Measurements from ENCODE around the gene PTPN11.

DNA sequence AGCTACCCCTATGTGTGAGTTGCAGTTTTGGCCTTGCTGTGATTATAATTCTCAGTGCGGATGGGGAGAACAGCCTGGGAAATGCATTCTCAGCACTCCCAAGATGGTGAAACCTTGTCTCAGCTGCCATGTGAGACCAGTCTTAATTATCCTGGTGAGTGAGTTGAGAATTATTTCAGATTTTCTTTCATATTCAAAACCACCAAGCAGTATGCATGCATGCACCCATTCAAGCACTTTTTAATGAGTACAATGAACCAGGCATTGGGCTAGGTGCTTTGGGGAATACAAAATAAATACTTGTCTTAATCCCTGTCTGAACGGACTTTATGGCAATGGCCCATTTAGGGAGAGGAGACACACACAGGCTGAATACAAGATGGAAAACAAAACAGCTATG lies 94.7 kb downstream of the PTPN11 start:
- TF ChIP-seq, protein P1, sequence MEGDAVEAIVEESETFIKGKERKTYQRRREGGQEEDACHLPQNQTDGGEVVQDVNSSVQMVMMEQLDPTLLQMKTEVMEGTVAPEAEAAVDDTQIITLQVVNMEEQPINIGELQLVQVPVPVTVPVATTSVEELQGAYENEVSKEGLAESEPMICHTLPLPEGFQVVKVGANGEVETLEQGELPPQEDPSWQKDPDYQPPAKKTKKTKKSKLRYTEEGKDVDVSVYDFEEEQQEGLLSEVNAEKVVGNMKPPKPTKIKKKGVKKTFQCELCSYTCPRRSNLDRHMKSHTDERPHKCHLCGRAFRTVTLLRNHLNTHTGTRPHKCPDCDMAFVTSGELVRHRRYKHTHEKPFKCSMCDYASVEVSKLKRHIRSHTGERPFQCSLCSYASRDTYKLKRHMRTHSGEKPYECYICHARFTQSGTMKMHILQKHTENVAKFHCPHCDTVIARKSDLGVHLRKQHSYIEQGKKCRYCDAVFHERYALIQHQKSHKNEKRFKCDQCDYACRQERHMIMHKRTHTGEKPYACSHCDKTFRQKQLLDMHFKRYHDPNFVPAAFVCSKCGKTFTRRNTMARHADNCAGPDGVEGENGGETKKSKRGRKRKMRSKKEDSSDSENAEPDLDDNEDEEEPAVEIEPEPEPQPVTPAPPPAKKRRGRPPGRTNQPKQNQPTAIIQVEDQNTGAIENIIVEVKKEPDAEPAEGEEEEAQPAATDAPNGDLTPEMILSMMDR (IDR thresholded peaks at IDR 0.05), result no peak
- TF ChIP-seq POLR2A (IDR thresholded peaks at IDR 0.05) (no peak), EP300 (IDR thresholded peaks at IDR 0.05) (no peak)

Measured in tibial nerve (tissue), 4 donors.